Measurements from ENCODE around the gene LSS. TPM values are rescaled to one million over a fixed set of nuclear protein-coding genes. Genes with fewer than 3 reads are reported as not detected.

The LSS gene
- total and polyA plus RNA-seq, 2 of the 4 experiments (the other 2 are of a cell fraction) = 43.4 to 58.1 TPM

- Histone ChIP-seq H2AFZ (replicated peaks; ENCODE audit: low read length, poor library complexity) (no peak overlapping the region), H2BK120ac (ENCODE audit: low read depth, low read length) (no peak overlapping the region), H3K79me1 (ENCODE audit: low read depth in 1 of 2, low read length in 2 of 2) (peaks cover 0 to 8% of the 10 kb centered on the region in 2 experiments; a peak in 1 of 4 replicates), H2BK15ac (ENCODE audit: low read depth, low read length) (no peak overlapping the region), H3K36me3 (ENCODE audit: control insufficient read depth, insufficient read depth, low read length) (peaks cover 10% of the 10 kb centered on the region; the same call in 1 of the 2 replicates), H3K9ac (ENCODE audit: low read depth, low read length) (no peak overlapping the region), H3K4me1 (ENCODE audit: control insufficient read depth, insufficient read depth, low read length) (peaks cover 30% of the 10 kb centered on the region), H3K9me1 (ENCODE audit: insufficient read depth, low read length) (peaks cover 25% of the 10 kb centered on the region), H3K18ac (ENCODE audit: low read depth, low read length) (no peak overlapping the region), H2AK5ac (ENCODE audit: low read depth, low read length) (no peak overlapping the region), H3K27ac (ENCODE audit: insufficient read depth, low read length) (no peak overlapping the region), H3K9me3 (ENCODE audit: control insufficient read depth, insufficient read depth, low read length) (no peaks in the 10 kb centered on the region), H4K5ac (ENCODE audit: low read depth, low read length) (no peak overlapping the region), H3K23ac (ENCODE audit: low read depth, low read length) (no peak overlapping the region), H2BK5ac (ENCODE audit: low read depth, low read length, poor library complexity, severe bottlenecking) (no peak overlapping the region), H3K4ac (ENCODE audit: low read depth, low read length) (no peak overlapping the region), H4K91ac (ENCODE audit: insufficient read depth, low read depth, low read length) (no peak overlapping the region), H2BK20ac (ENCODE audit: low read depth, low read length) (no peak overlapping the region), H3K4me3 (ENCODE audit: insufficient read depth, low read depth, low read length) (no peak overlapping the region), H2AK9ac (replicated peaks; ENCODE audit: low read depth, low read length, poor library complexity) (no peak overlapping the region), H4K20me1 (ENCODE audit: insufficient read depth, low read length) (no peaks in the 10 kb centered on the region), H4K8ac (ENCODE audit: low read depth in 2 of 2, low read length in 2 of 2) (no peak overlapping the region), H3K14ac (replicated peaks; ENCODE audit: low read depth, low read length) (no peak overlapping the region), H3K27me3 (ENCODE audit: control insufficient read depth, insufficient read depth, low read length) (no peaks in the 10 kb centered on the region), H3K4me2 (ENCODE audit: low read depth, low read length) (no peak overlapping the region), H3K56ac (ENCODE audit: extremely low read depth, insufficient read depth, low read length) (no peak overlapping the region)
- 96% methylated on average over 4 of the region's 8 CpGs; no CpG with 5 or more reads in 1 of the 2 experiments for whole genome bisulfite sequencing, 2 experiments (ENCODE audit: extremely low coverage in 2 of 2, insufficient read length in 1 of 2)
- ATAC-seq (ENCODE audit: low read depth) (no peak), DNase-seq (no peak)
- in situ Hi-C loops (cut with MboI; ENCODE audit: low sequenced_read_pairs) = no loop called here
- intact Hi-C loops (cut with micrococcal nuclease) = no loop called here
- ChIA-PET CTCF (no interaction called here), POLR2A (ENCODE audit: unreplicated experiment) (no interaction called here)
- TF ChIP-seq CHD1 (IDR thresholded peaks at IDR 0.05; ENCODE audit: low read depth, low read length) = no peak
- no peak for TF ChIP-seq CTCF (conservative IDR thresholded peaks at IDR 0.05; ENCODE audit: low read depth, low read length)
- no peak for TF ChIP-seq NFE2L2 (IDR thresholded peaks at IDR 0.05; ENCODE audit: low read depth, low read length)
- no peak for TF ChIP-seq RCOR1 (IDR thresholded peaks at IDR 0.05; ENCODE audit: insufficient replicate concordance, low read length)
- TF ChIP-seq FOS (IDR thresholded peaks at IDR 0.05; ENCODE audit: low read depth, low read length) = no peak
- no peak for TF ChIP-seq BHLHE40 (IDR thresholded peaks at IDR 0.05; ENCODE audit: low read depth, low read length)
- TF ChIP-seq RAD21 (IDR thresholded peaks at IDR 0.05; ENCODE audit: low read length) = no peak
- TF ChIP-seq CEBPB (IDR thresholded peaks at IDR 0.05; ENCODE audit: low read depth, low read length) = no peak
- TF ChIP-seq POLR2A (IDR thresholded peaks at IDR 0.05; ENCODE audit: low read depth, low read length) = no peak
- no peak for TF ChIP-seq USF2 (IDR thresholded peaks at IDR 0.05; ENCODE audit: low read depth, low read length)
- no peak for TF ChIP-seq MAZ (IDR thresholded peaks at IDR 0.05; ENCODE audit: borderline replicate concordance, low read depth, low read length)
- no peak for TF ChIP-seq MXI1 (IDR thresholded peaks at IDR 0.05; ENCODE audit: borderline replicate concordance, low read depth, low read length)
- TF ChIP-seq SMC3 (IDR thresholded peaks at IDR 0.05; ENCODE audit: low read depth, low read length) = no peak
- BruUV-seq (replicated peaks) = no TSS peak
- dilution Hi-C loops (cut with HindIII; ENCODE audit: low sequenced_read_pairs, unreplicated experiment) = no loop called here
Observed at GRCh38 chr21:46187261-46187660, 41.3 kb downstream of the LSS start.
